IMR-90 (cell line): Measurements from ENCODE around the gene SERPINB11. TPM values are rescaled to one million over a fixed set of nuclear protein-coding genes. Genes with fewer than 3 reads are reported as not detected.

Experiments
- ATAC-seq: fragments of 200-7000 bp; cut with Tn5 transposase; 2 replicates; pipeline ENCODE4 v1.9.1; 2020; ENCODE audit warnings: low read depth, mild to moderate bottlenecking, moderate library complexity
- BruUV-seq: library from RNA; stranded (reverse); fragments of 400-500 nt; replicated peaks from 2 replicates; lab custom pipeline; 2021; lab: Mats Ljungman, UMichigan
- CTCF ChIA-PET: fragments of 300-600 bp; formaldehyde crosslinking; extraction: SDS; loops from one replicate; lab custom pipeline; 2021; ENCODE audit warnings: antibody characterized with exemption; lab: Yijun Ruan, JAX
- POLR2A ChIA-PET: fragments of 300-600 bp; sonication (Branson Sonifier 250); formaldehyde crosslinking; loops from one replicate; lab custom pipeline; 2022; ENCODE audit warnings: antibody characterized with exemption; ENCODE audit not compliant: unreplicated experiment; lab: Charles Lee
- DNase-seq: peaks from one replicate; pipeline ENCODE4 v3.0.0; 2013
- H2AFZ ChIP-seq: replicated peaks from 2 replicates; pipeline ENCODE3; 2013; ENCODE audit warnings: low read length, mild to moderate bottlenecking; ENCODE audit not compliant: poor library complexity
- H2AK5ac ChIP-seq: 2 replicates; pipeline ENCODE4 v1.6.1; 2013; ENCODE audit warnings: low read depth, low read length, inconsistent platforms
- H2AK9ac ChIP-seq: replicated peaks from 2 replicates; pipeline ENCODE3; 2013; ENCODE audit warnings: mild to moderate bottlenecking, low read depth, low read length, moderate library complexity; ENCODE audit not compliant: poor library complexity
- H2BK120ac ChIP-seq: 2 replicates; pipeline ENCODE4 v1.6.1; 2013; ENCODE audit warnings: low read depth, low read length, inconsistent platforms
- H2BK15ac ChIP-seq: 3 replicates; pipeline ENCODE4 v1.6.1; 2013; ENCODE audit warnings: low read depth, low read length, inconsistent platforms
- H2BK20ac ChIP-seq: 2 replicates; pipeline ENCODE4 v1.6.1; 2013; ENCODE audit warnings: low read depth, mild to moderate bottlenecking, inconsistent platforms, low read length, moderate library complexity
- H2BK5ac ChIP-seq: 2 replicates; pipeline ENCODE4 v1.6.1; 2013; ENCODE audit warnings: mild to moderate bottlenecking, low read depth, low read length, inconsistent platforms; ENCODE audit not compliant: poor library complexity, severe bottlenecking
- H3K14ac ChIP-seq: replicated peaks from 2 replicates; pipeline ENCODE4 v1.6.1; 2013; ENCODE audit warnings: low read depth, low read length, inconsistent platforms
- H3K18ac ChIP-seq: 2 replicates; pipeline ENCODE4 v1.6.1; 2013; ENCODE audit warnings: low read depth, low read length, control low read depth
- H3K23ac ChIP-seq: 2 replicates; pipeline ENCODE4 v1.6.1; 2013; ENCODE audit warnings: low read depth, low read length, inconsistent platforms
- H3K27ac ChIP-seq: 2 replicates; pipeline ENCODE4 v1.5.1; 2013; ENCODE audit warnings: mild to moderate bottlenecking, control low read depth, low read length; ENCODE audit not compliant: insufficient read depth
- H3K27me3 ChIP-seq: 2 replicates; pipeline ENCODE4 v1.6.1; 2013; ENCODE audit warnings: low read length; ENCODE audit not compliant: control insufficient read depth, insufficient read depth
- H3K36me3 ChIP-seq: 2 replicates; pipeline ENCODE4 v1.6.1; 2013; ENCODE audit warnings: low read length, mixed read lengths; ENCODE audit not compliant: control insufficient read depth, insufficient read depth
- H3K4ac ChIP-seq: 2 replicates; pipeline ENCODE4 v1.6.1; 2013; ENCODE audit warnings: low read depth, low read length, inconsistent platforms
- H3K4me1 ChIP-seq: 2 replicates; pipeline ENCODE4 v1.6.1; 2013; ENCODE audit warnings: low read length, mixed read lengths; ENCODE audit not compliant: control insufficient read depth, insufficient read depth
- H3K4me2 ChIP-seq: 2 replicates; pipeline ENCODE4 v1.6.1; 2013; ENCODE audit warnings: low read depth, mild to moderate bottlenecking, control low read depth, low read length, moderate library complexity
- H3K4me3 ChIP-seq: 2 replicates; pipeline ENCODE4 v1.5.1; 2013; ENCODE audit warnings: low read depth, mild to moderate bottlenecking, control low read depth, low read length, moderate library complexity; ENCODE audit not compliant: insufficient read depth
- H3K56ac ChIP-seq: 2 replicates; pipeline ENCODE4 v1.6.1; 2013; ENCODE audit warnings: low read length, inconsistent platforms; ENCODE audit not compliant: insufficient read depth; ENCODE audit errors: extremely low read depth
- H3K79me1 ChIP-seq, 2 experiments: 2 replicates each; pipeline ENCODE4 v1.6.1; 2013; ENCODE audit warnings: low read length in 2 of 2, inconsistent platforms in 1 of 2, low read depth in 1 of 2
- H3K9ac ChIP-seq: 2 replicates; pipeline ENCODE4 v1.6.1; 2013; ENCODE audit warnings: low read depth, low read length, control low read depth
- H3K9me1 ChIP-seq: 2 replicates; pipeline ENCODE4 v1.6.1; 2013; ENCODE audit warnings: low read length, inconsistent platforms; ENCODE audit not compliant: insufficient read depth
- H3K9me3 ChIP-seq: 2 replicates; pipeline ENCODE4 v1.6.1; 2013; ENCODE audit warnings: low read length; ENCODE audit not compliant: control insufficient read depth, insufficient read depth
- H4K20me1 ChIP-seq: 2 replicates; pipeline ENCODE4 v1.6.1; 2013; ENCODE audit warnings: low read length, inconsistent platforms; ENCODE audit not compliant: insufficient read depth
- H4K5ac ChIP-seq: 2 replicates; pipeline ENCODE4 v1.6.1; 2013; ENCODE audit warnings: mild to moderate bottlenecking, low read depth, low read length, control low read depth
- H4K8ac ChIP-seq, 2 experiments: 2 replicates each; pipeline ENCODE4 v1.6.1; 2013; ENCODE audit warnings: low read depth in 2 of 2, low read length in 2 of 2, control low read depth in 1 of 2, inconsistent platforms in 1 of 2
- H4K91ac ChIP-seq: 2 replicates; pipeline ENCODE4 v1.6.1; 2013; ENCODE audit warnings: low read depth, low read length, inconsistent platforms; ENCODE audit not compliant: insufficient read depth
- RFX5 ChIP-seq: IDR thresholded peaks from 2 replicates; pipeline ENCODE4 v1.8.0; 2012; ENCODE audit warnings: low read depth, mild to moderate bottlenecking, low read length, moderate library complexity
- WGBS, 2 experiments: methylation state at CpG; one replicate each; pipeline versions ENCODE4 v1.1.5 to v1.1.7; 2013; ENCODE audit warnings: missing lambda C conversion rate in 2 of 2; ENCODE audit not compliant: insufficient read length in 1 of 2; ENCODE audit errors: extremely low coverage in 2 of 2; 5-methylcytosine and 5-hydroxymethylcytosine counted together
- dilution Hi-C: fragments of 300-500 bp; cut with HindIII; formaldehyde crosslinking; loops from one replicate; pipeline ENCODE4 v1.14.3; 2018; ENCODE audit warnings: low sequenced_read_pairs; ENCODE audit not compliant: unreplicated experiment
- in situ Hi-C: fragments of 300-500 bp; cut with MboI; formaldehyde crosslinking; loops from 3 replicates; pipeline ENCODE4 v1.14.3; 2019; ENCODE audit warnings: low sequenced_read_pairs, inconsistent platforms, mixed read lengths
- intact Hi-C: fragments of 100-400 bp; cut with micrococcal nuclease; formaldehyde crosslinking; loops from 2 replicates; pipeline ENCODE4 v1.10.0; 2022
- polyA plus RNA-seq, 3 experiments: library from polyadenylated mRNA; depleted of rRNA; stranded (reverse); fragments of >200 nt; gene quantifications; 2 replicates each; pipeline ENCODE4 v1.2.3, GENCODE V29; 2012; ENCODE audit warnings: low replicate concordance in 1 of 3
- total RNA-seq: library from RNA; depleted of rRNA; stranded (reverse); fragments of >200 nt; gene quantifications from 2 replicates; pipeline ENCODE4 v1.2.3, GENCODE V29; 2012

Gene SERPINB11
- total and polyA plus RNA-seq, 2 of the 4 experiments (the other 2 are of a cell fraction): 0.12 to 0.18 TPM

DNA sequence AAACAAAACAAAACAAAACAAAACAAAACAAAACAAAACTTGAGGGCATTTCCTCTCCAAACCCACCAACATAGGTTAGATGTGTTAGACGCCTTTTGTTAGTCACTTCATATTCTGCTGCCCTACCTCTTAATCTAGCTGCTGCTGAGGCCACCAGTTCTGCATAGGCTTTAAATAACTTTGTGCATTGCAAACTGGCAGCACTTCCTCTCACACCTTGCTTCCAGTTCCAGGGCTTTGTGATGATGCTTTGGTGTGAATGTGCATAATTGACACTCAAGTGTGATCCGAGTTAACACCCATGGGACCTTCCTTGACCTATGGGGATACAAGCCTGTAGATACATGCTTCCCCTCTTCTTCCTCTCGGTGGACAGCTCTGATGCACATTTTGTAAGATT, 2.3 kb upstream of the SERPINB11 start:
- no peak overlapping the region for H3K18ac ChIP-seq
- no peak overlapping the region for H2BK120ac ChIP-seq
- no peaks in the 10 kb centered on the region for H3K36me3 ChIP-seq
- no peak overlapping the region for H2AK9ac ChIP-seq
- no peak overlapping the region for H3K9ac ChIP-seq
- no peak overlapping the region for H3K56ac ChIP-seq
- H4K91ac ChIP-seq: no peak overlapping the region
- no peak for TF ChIP-seq RFX5
- DNase-seq (no peak), ATAC-seq (no peak)
- H3K79me1 ChIP-seq: no peaks in the 10 kb centered on the region
- H2AK5ac ChIP-seq: no peak overlapping the region
- POLR2A ChIA-PET: no interaction called here
- H2BK15ac ChIP-seq: no peak overlapping the region
- no peaks in the 10 kb centered on the region for H3K27me3 ChIP-seq
- H2AFZ ChIP-seq: no peak overlapping the region
- no peak overlapping the region for H2BK5ac ChIP-seq
- H3K4ac ChIP-seq: no peak overlapping the region
- H4K20me1 ChIP-seq: no peaks in the 10 kb centered on the region
- no peaks in the 10 kb centered on the region for H3K9me3 ChIP-seq
- no peak overlapping the region for H4K5ac ChIP-seq
- no peak overlapping the region for H3K23ac ChIP-seq
- no peaks in the 10 kb centered on the region for H3K9me1 ChIP-seq
- no peak overlapping the region for H4K8ac ChIP-seq
- in situ Hi-C loops: no loop called here
- no CpG with 5 or more reads among the region's 3 CpGs for WGBS, 2 experiments
- BruUV-seq: no TSS peak
- no peak overlapping the region for H3K4me3 ChIP-seq
- intact Hi-C loops: no loop called here
- H3K14ac ChIP-seq: no peak overlapping the region
- no peak overlapping the region for H3K27ac ChIP-seq
- dilution Hi-C loops: no loop called here
- CTCF ChIA-PET: no interaction called here
- no peak overlapping the region for H2BK20ac ChIP-seq
- no peaks in the 10 kb centered on the region; the same call in 1 of the 2 replicates for H3K4me1 ChIP-seq
- no peak overlapping the region for H3K4me2 ChIP-seq
